ENCODE results near the gene NRL. TPM values are rescaled to one million over a fixed set of nuclear protein-coding genes. Genes with fewer than 3 reads are reported as not detected.

Gene NRL
- total RNA-seq, 1 donor from 2014 or later: 0.54 TPM

- DNase-seq (ENCODE audit: low spot score): peak; percentile 15
- no peak for TF ChIP-seq EZH2phosphoT487 (IDR thresholded peaks at IDR 0.05)
- TF ChIP-seq CTCF (IDR thresholded peaks at IDR 0.05): no peak
- no peak for TF ChIP-seq EZH2 (IDR thresholded peaks at IDR 0.05)
- H3K27ac ChIP-seq: no peak overlapping the region
- H3K36me3 ChIP-seq: no peaks in the 10 kb centered on the region
- peak overlapping the region; percentile 28 for H3K4me3 Mint-ChIP-seq
- no peak overlapping the region for H3K27ac Mint-ChIP-seq
- H3K4me3 ChIP-seq: no peak overlapping the region
- no peaks in the 10 kb centered on the region for H3K79me2 ChIP-seq (ENCODE audit: low read depth)
- H4K20me1 ChIP-seq (ENCODE audit: low read depth): no peaks in the 10 kb centered on the region
- H3K4me2 ChIP-seq: no peak overlapping the region
- peaks cover 28% of the 10 kb centered on the region for H3K27me3 ChIP-seq
- H3K27me3 Mint-ChIP-seq (ENCODE audit: insufficient read depth, low read depth): peaks cover 29% of the 10 kb centered on the region
- H3K4me1 Mint-ChIP-seq: peaks cover 34% of the 10 kb centered on the region
- H3K9me3 Mint-ChIP-seq: no peaks in the 10 kb centered on the region
- no peak overlapping the region for H2AFZ ChIP-seq (replicated peaks)
- H3K9me3 ChIP-seq (ENCODE audit: low read depth): no peaks in the 10 kb centered on the region
- no peaks in the 10 kb centered on the region for H3K36me3 Mint-ChIP-seq
- H3K4me1 ChIP-seq: peaks cover 41% of the 10 kb centered on the region
- peaks cover 22% of the 10 kb centered on the region for H3F3A ChIP-seq (ENCODE audit: low read depth)
- H3K9ac ChIP-seq: no peak overlapping the region
Observed at GRCh38 chr14:24078146-24078545, 36.6 kb downstream of the NRL start.

GRCh38 chr14:24077086-24077485, 37.7 kb downstream of the NRL start:
- Histone ChIP-seq H3K27me3 (peaks cover 17% of the 10 kb centered on the region), H3K27ac (no peak overlapping the region), H3K79me2 (ENCODE audit: low read depth) (no peaks in the 10 kb centered on the region), H3K4me1 (peaks cover 37% of the 10 kb centered on the region), H2AFZ (replicated peaks) (no peak overlapping the region), H3K9me3 (ENCODE audit: low read depth) (no peaks in the 10 kb centered on the region), H3K36me3 (no peaks in the 10 kb centered on the region), H3K4me3 (no peak overlapping the region), H3F3A (ENCODE audit: low read depth) (peaks cover 22% of the 10 kb centered on the region), H4K20me1 (ENCODE audit: low read depth) (no peaks in the 10 kb centered on the region), H3K9ac (no peak overlapping the region), H3K4me2 (no peak overlapping the region)
- no peak overlapping the region for H3K4me3 Mint-ChIP-seq
- H3K27me3 Mint-ChIP-seq (ENCODE audit: insufficient read depth, low read depth): peaks cover 25% of the 10 kb centered on the region
- no peaks in the 10 kb centered on the region for H3K9me3 Mint-ChIP-seq
- H3K36me3 Mint-ChIP-seq: no peaks in the 10 kb centered on the region
- DNase-seq (ENCODE audit: low spot score): no peak
- peaks cover 32% of the 10 kb centered on the region for H3K4me1 Mint-ChIP-seq
- no peak for TF ChIP-seq CTCF (IDR thresholded peaks at IDR 0.05)
- TF ChIP-seq EZH2phosphoT487 (IDR thresholded peaks at IDR 0.05): no peak
- TF ChIP-seq EZH2 (IDR thresholded peaks at IDR 0.05): no peak
- H3K27ac Mint-ChIP-seq: no peak overlapping the region

GRCh38 chr14:24076302-24076601, 38.5 kb downstream of the NRL start:
- H3K36me3 ChIP-seq: no peaks in the 10 kb centered on the region
- no peak overlapping the region for H2AFZ ChIP-seq (replicated peaks)
- peaks cover 32% of the 10 kb centered on the region for H3K4me1 ChIP-seq
- H3K79me2 ChIP-seq (ENCODE audit: low read depth): no peaks in the 10 kb centered on the region
- no peak for TF ChIP-seq CTCF (IDR thresholded peaks at IDR 0.05)
- no peak for TF ChIP-seq EZH2 (IDR thresholded peaks at IDR 0.05)
- no peak for TF ChIP-seq EZH2phosphoT487 (IDR thresholded peaks at IDR 0.05)
- H3K9me3 ChIP-seq (ENCODE audit: low read depth): no peaks in the 10 kb centered on the region
- Mint-ChIP-seq H3K27ac (no peak overlapping the region), H3K36me3 (no peaks in the 10 kb centered on the region), H3K4me1 (peaks cover 28% of the 10 kb centered on the region), H3K9me3 (no peaks in the 10 kb centered on the region), H3K27me3 (ENCODE audit: insufficient read depth, low read depth) (peaks cover 21% of the 10 kb centered on the region), H3K4me3 (no peak overlapping the region)
- H4K20me1 ChIP-seq (ENCODE audit: low read depth): no peaks in the 10 kb centered on the region
- no peak overlapping the region for H3K4me2 ChIP-seq
- H3K4me3 ChIP-seq: no peak overlapping the region
- peaks cover 9% of the 10 kb centered on the region for H3K27me3 ChIP-seq
- peaks cover 22% of the 10 kb centered on the region for H3F3A ChIP-seq (ENCODE audit: low read depth)
- H3K9ac ChIP-seq: no peak overlapping the region
- DNase-seq (ENCODE audit: low spot score): no peak
- H3K27ac ChIP-seq: no peak overlapping the region
